HTERT RPE-1 (cell line): ENCODE results near the gene ZBTB2.
"Not testable (repeated sequence)": the region's sequence is repeated elsewhere in the genome, so short reads cannot be mapped to it uniquely, and the experiment has no call there.

Experiments
- in situ Hi-C: fragments of 300-500 bp; cut with MboI; formaldehyde crosslinking; loops from 4 replicates; pipeline ENCODE4 v1.14.3; 2020; ENCODE audit warnings: low sequenced_read_pairs

The ZBTB2 gene

GRCh38 chr6:151402228-151402627 lies 10.9 kb upstream of the ZBTB2 start:
- in situ Hi-C loops, result no loop called here

GRCh38 chr6:151400473-151400872 lies 9.1 kb upstream of the ZBTB2 start:
- in situ Hi-C loops, result no loop called here

DNA sequence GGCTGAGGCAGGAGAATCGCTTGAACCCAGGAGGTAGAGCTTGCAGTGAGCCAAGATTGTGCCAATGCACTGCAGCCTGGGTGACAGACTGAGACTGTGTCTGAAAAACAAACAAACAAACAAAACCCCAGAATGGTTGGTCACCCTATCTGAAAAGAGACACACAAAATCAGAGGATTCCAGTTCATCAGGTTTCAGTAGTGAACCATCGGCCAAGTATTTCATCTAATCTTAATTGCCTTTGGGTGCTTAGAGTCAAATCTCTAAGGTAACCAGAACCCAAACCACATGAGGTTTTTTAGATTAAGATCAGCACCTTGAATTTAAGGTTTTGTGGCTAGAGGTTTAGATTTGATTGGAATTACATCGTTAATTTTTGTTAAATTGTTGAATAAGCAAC lies 8.3 kb upstream of the ZBTB2 start:
- in situ Hi-C loops, result no loop called here

DNA sequence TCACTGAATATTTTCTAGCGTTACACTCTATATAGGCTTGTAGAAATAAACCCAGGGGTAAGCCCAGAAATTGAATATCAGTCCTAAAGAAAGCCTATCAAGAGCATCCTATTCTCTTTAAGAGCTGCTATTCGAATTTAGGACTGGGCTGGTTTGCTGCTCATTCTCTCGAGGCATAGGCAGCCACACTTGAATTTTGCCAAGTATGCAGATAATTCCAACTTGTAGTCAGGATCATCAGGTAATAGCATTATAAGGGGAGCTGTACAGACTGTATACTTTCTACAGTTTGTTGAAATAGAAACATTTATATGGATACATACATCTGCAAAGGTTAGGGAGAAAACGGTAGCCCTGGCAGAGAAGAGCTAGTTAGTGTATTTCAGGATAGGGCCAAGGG lies 2.1 kb upstream of the ZBTB2 start:
- in situ Hi-C loops, result no loop called here

DNA sequence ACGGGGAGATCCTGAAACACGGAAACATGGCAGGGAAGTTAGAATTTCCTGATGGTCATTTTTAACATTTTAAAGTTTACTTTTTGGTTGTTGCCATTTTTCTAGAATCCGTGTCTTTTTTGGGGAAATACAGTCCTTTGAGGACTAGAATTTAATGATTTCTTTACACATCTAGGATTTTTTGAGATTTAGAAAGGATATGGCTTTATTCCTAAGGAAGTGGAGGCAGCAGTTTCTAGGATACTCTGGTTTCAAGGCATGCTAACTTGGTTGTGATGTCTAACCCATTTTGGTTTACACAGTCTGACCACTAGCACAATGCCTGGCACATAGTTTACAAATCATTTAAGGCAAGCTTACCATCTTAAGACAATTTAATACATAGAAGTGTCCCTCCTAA lies 1.1 kb upstream of the ZBTB2 start:
- in situ Hi-C loops, result no loop called here

DNA sequence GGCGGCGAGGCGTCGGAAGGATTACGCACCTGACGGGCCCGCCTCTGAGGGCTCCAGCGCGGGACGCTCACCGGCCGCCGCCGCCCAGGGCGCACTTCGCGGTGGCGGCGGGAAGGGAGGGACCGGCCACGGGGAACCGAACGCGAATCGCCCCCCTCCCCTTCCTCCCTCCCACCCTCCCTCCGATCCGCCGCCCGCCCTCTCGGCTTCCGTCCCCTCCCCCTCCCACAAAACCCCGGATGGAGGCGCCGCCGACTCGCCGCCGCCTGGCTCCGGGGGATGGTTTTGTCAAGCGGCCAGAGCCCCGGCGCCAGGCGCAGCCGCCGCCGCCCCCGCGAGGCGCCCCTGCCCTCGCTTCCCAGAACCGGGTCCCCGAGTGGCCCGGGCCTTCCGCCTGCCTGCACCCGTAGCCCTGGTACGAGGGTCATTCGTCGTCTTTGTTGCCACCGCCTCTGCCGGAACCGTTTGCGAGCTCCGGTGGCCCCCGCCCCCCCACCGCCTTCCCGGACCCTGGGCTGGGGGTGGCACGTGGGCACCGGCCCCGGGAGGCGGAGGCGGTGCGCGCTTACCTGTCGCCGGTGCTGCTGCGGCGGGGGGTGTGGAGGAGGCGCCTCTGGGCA lies 398 bp downstream of the ZBTB2 start:
- in situ Hi-C loops, result no loop called here

- in situ Hi-C loops, result no loop called here
Measured at GRCh38 chr6:151390276-151390850, 996 bp downstream of the ZBTB2 start.

DNA sequence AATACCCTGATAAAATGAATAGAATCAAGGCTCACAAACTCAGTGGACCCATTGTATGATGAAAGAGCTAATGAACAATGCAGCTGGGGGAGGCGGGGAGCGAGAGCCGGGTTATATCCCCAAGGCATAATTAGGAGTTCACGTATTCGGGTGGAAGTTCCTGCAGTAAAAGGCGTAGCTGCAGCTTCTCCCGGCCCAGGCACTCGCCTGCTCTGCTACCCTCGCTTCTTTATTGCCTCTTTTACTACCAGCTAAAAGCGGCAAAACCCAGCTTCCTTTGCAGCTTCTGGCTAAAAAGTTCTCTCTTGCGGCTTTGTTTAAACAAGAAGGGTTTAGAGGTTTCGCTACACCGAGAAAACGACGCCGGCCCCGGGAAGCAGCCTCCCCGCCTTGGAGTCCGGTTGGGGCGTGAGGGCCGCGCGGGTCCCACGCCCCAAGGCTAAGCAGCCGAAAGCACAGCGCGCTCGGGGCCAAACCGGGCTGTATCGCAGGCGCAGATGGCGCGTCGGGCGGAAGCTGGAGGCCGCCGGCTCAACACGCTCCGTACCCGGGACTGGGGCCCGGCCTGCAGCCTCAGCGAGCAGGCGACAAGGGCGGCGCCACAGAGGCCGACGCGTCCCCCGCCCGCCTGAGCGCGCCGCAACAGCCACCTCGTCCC lies 1.6 kb downstream of the ZBTB2 start:
- in situ Hi-C loops, result no loop called here

DNA sequence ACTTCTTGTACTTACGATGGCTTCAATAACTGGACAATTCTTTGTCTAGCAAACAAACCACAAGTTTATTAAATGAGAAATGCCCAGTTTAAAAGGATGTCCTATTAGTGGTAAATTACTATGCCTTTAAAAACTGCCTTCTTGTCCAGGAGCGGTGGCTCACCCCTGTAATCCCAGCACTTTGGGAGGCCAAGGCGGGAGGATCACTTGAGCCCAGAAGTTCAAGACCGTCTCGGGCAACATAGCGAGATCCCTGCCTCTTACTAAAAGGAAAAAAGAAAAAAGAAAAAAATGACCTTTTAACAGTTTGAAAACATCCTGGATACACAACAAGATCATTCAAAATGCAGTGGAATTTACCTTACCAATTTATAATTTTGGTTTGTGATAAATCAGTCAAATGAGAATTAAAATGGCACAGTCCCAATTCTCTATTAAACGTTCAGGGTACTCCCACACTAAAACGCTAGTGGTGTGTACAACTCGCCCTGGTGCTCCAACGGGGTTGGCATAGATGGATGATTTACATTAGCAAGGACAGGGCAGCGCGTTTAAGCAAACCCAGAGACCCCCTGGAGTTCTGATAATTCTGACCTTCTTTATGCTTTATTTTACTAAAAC lies 2.3 kb downstream of the ZBTB2 start:
- in situ Hi-C loops, result no loop called here

DNA sequence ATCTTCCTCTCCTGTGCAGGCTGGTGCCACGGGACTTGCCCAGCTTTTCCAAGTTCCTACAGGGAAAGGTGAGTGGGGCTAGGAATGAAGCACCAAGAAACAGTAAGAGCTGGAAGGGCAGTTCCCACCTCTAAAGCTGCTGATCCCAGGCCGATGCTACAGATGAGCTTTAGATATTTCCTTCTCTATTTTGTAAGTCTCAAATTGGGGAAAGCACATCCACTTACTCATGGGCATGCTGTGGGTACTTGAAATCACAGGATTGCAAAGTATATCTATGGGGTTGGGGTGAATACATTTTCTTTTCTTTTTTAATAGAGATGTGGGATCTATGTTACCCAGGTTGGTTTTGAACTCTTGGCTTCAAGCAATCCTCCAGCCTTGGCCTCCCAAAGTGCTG lies 3.1 kb downstream of the ZBTB2 start:
- in situ Hi-C loops, result no loop called here

GRCh38 chr6:151387175-151387970 lies 4.0 kb downstream of the ZBTB2 start:
- in situ Hi-C loops, result no loop called here

DNA sequence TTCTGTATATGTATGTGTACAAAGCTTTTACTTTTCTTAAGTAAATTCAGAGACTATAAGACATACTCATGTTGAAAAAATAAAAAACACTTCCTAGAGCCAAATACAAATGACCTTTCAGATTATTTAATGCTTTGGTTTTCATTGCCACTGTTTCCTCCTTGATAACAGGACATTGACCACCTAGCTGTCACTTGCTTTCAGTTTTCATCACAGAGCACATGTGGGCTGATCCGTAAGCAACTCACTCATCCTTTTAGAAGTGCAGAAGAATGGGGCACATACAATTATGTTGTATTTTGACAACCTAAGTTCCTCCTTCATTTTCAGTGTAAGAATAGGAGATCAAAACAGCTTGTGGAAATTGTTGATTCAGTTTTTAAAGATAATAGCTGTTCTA lies 6.2 kb downstream of the ZBTB2 start:
- in situ Hi-C loops, result no loop called here

- in situ Hi-C loops, result no loop called here
Measured at GRCh38 chr6:151384151-151384550, 7.2 kb downstream of the ZBTB2 start.

GRCh38 chr6:151382631-151383030 lies 8.7 kb downstream of the ZBTB2 start:
- in situ Hi-C loops, result not testable (repeated sequence)

- in situ Hi-C loops, result no loop called here
Measured at GRCh38 chr6:151381722-151382121, 9.6 kb downstream of the ZBTB2 start.

GRCh38 chr6:151380848-151381205 lies 10.5 kb downstream of the ZBTB2 start:
- in situ Hi-C loops, result no loop called here

- in situ Hi-C loops, result no loop called here
Measured at GRCh38 chr6:151379933-151380847, 11.2 kb downstream of the ZBTB2 start.

- in situ Hi-C loops, result no loop called here
Measured at GRCh38 chr6:151377095-151377494, 14.3 kb downstream of the ZBTB2 start.

DNA sequence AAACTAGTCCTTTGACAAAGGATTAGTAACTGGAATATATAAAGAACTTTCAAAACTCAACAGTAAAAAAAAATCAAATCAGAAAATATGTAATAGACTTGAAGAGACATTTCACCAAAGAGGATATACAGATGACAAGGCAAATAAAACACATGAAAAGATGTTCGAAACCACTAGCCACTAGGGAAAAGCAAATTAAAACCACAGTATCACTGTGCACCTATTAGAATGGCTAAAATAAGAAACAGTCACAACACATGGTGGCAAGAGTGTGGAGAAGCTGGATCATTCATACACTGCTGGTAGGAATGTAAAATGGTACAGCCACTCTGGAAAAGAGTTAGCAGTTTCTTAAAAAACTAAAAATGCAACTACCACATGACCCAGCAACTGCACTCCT lies 14.9 kb downstream of the ZBTB2 start:
- in situ Hi-C loops, result no loop called here

DNA sequence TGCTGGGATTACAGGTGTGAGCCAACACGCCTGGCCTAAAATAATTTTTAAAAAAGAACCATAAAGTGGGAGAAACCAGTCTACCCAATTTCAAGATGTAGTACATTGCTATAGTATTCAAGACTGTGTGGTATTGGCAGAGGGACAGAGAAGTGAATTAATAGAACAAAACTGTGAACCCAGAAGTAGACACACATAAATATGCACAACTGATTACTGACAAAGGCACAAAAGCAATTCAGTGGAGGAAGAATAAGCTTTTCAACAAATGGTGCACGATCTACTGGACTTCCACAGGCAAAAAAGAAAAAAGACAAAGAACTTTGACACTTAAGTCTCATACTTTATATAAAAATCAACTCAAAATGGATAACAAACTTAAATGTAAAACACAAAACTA lies 15.5 kb downstream of the ZBTB2 start:
- in situ Hi-C loops, result no loop called here
